ENCODE results near the gene COG7. TPM values are rescaled to one million over a fixed set of nuclear protein-coding genes. Genes with fewer than 3 reads are reported as not detected.

The COG7 gene
- total RNA-seq, 3 donors from 2014 or later, result 12.8 to 31.6 (median 29.2) TPM

DNA sequence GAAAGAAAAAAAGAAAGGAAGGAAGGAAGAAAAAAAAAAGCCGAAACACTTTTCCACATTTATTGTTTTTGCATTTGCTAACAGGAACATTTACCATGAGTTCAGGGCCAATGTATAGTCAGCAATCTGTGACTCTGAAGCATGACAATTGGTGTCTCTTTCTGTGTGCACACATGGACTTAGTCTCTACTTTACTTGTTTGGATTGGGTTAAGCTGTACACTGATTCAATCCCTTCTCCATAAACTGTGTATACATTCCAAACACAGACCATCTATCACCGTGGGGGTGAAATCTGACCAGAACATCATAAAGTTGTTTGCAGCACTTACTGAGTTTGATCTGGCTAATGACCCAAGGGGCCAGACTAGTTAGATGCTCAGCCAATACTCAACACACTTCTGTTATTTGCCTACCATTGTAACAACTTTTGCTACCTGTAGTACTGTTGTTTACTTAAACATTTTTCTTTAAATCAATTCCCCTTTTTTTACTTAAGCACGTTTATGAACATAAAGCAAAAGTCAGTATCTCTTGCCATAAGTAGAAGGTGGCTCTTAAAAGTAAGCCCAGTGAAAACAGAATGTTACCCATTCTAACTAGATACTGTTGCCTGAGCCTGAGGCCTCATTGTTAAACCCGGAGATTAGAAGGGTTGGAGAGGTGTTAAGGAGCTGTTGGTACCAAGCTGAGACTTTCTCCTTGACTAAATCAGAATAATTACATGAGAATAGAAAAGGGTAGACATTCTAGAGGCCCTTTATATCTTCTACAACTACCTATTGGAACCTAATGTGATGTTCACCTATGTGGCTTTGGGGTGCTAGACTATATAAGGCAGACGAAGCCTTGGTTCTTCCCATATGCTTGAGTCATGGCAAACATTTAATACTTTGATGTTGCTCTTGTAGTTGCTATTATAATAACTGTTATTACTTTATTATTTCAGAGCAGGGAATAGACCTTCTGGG is 109.1 kb downstream of the COG7 start:
- Histone ChIP-seq H3K4me3 (no peak overlapping the region), H3K4me1 (no peaks in the 10 kb centered on the region), H3K27me3 (no peaks in the 10 kb centered on the region), H3K36me3 (no peaks in the 10 kb centered on the region), H3K27ac (no peak overlapping the region), H3K9me3 (no peaks in the 10 kb centered on the region)
- intact Hi-C loops (cut with DNase I; ENCODE audit: low total_unique reads), result no loop called here
- no peak for DNase-seq (ENCODE audit: low spot score in 2 of 2)
- TF ChIP-seq POLR2A (IDR thresholded peaks at IDR 0.05), result no peak
- TF ChIP-seq CTCF (IDR thresholded peaks at IDR 0.05), result no peak
- TF ChIP-seq POLR2AphosphoS5 (IDR thresholded peaks at IDR 0.05), result no peak

DNA sequence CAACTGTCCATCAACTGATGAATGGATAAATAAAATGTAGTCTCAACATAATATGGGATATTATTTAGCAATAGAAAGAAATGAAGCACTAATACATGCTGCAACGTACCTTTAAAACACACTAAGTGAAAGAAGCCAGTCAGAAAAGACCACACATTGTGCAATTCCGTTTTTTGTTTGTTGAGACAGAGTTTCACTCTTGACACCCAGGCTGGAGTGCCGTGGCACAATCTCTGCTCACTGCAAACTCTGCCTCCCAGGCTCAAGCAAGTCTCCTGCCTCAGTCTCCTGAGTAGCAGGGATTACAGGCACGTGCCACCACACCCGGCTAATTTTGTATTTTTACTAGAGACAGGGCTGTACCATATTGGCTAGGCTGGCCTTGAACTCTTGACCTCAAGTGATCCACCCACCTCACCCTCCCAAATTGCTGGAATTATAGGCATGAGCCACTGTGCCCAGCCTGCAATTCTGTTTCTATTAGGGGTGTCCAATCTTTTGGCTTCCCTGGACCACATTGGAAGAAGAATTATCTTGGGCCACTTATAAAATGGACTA is 110.8 kb downstream of the COG7 start:
- H3K4me3 ChIP-seq, result no peak overlapping the region
- intact Hi-C loops (cut with DNase I; ENCODE audit: low total_unique reads), result no loop called here
- no peaks in the 10 kb centered on the region for H3K4me1 ChIP-seq
- DNase-seq (ENCODE audit: low spot score in 2 of 2), result no peak
- no peak overlapping the region for H3K27ac ChIP-seq
- TF ChIP-seq CTCF (IDR thresholded peaks at IDR 0.05) (no peak), POLR2A (IDR thresholded peaks at IDR 0.05) (no peak), POLR2AphosphoS5 (IDR thresholded peaks at IDR 0.05) (no peak)
- H3K27me3 ChIP-seq, result no peaks in the 10 kb centered on the region
- no peaks in the 10 kb centered on the region for H3K36me3 ChIP-seq
- H3K9me3 ChIP-seq, result no peaks in the 10 kb centered on the region

GRCh38 chr16:23339787-23340186 is 113.2 kb downstream of the COG7 start:
- intact Hi-C loops (cut with DNase I; ENCODE audit: low total_unique reads), result no loop called here
- H3K9me3 ChIP-seq, result no peaks in the 10 kb centered on the region
- H3K27me3 ChIP-seq, result no peaks in the 10 kb centered on the region
- no peaks in the 10 kb centered on the region for H3K4me1 ChIP-seq
- DNase-seq (ENCODE audit: low spot score in 2 of 2), result no peak
- no peak overlapping the region for H3K27ac ChIP-seq
- no peak overlapping the region for H3K4me3 ChIP-seq
- no peaks in the 10 kb centered on the region for H3K36me3 ChIP-seq
- TF ChIP-seq POLR2AphosphoS5 (IDR thresholded peaks at IDR 0.05) (no peak), CTCF (IDR thresholded peaks at IDR 0.05) (no peak), POLR2A (IDR thresholded peaks at IDR 0.05) (no peak)

Other genes starting within 250 kb of the COG7 start
- 10 to 100 TPM in 2 of 3 donors, 1 to 10 TPM in 1; 3.0 to 18.0 (median 18.0) TPM for gene SCNN1B, start 150.9 kb downstream of the COG7 start, total RNA-seq
- gene GGA2, start 57.3 kb upstream of the COG7 start, total RNA-seq, result 10 to 100 TPM; 42.9 to 72.0 (median 61.9) TPM
- 10 to 100 TPM; 22.4 to 25.9 (median 25.0) TPM for gene EARS2, start 104.2 kb upstream of the COG7 start, total RNA-seq
- gene UBFD1, start 104.5 kb upstream of the COG7 start, total RNA-seq, result 10 to 100 TPM; 59.0 to 90.6 (median 65.2) TPM
- 10 to 100 TPM; 59.4 to 75.1 (median 64.6) TPM for gene NDUFAB1, start 143.1 kb upstream of the COG7 start, total RNA-seq
- gene PALB2, start 188.1 kb upstream of the COG7 start, total RNA-seq, result 10 to 100 TPM; 10.4 to 18.6 (median 10.5) TPM
- 10 to 100 TPM; 29.5 to 41.8 (median 41.3) TPM for gene DCTN5, start 188.3 kb upstream of the COG7 start, total RNA-seq
- 1 to 10 TPM in 2 of 3 donors, under 1 TPM in 1; 0.66 to 4.3 (median 1.3) TPM for gene PLK1, start 225.7 kb upstream of the COG7 start, total RNA-seq

Measured in breast epithelium (tissue), 4 donors.